Mammary epithelial cell (primary cell): ENCODE results near the gene FAAH2.

Experiments used
- EZH2 ChIP-seq: IDR thresholded peaks from 2 replicates; pipeline ENCODE4 v1.6.1; 2012; ENCODE audit warnings: low read length, inconsistent platforms, borderline replicate concordance
- TF ChIP-seq, protein P1 (sequence below), 2 donors: IDR thresholded peaks in 1 of 2; conservative IDR thresholded peaks in 1 of 2; 2 replicates each; pipeline ENCODE4 v1.5.1; 2011 to 2012; ENCODE audit warnings: inconsistent platforms in 2 of 2, low read length in 2 of 2, mild to moderate bottlenecking in 2 of 2, control low read depth in 1 of 2, low read depth in 1 of 2; ENCODE audit not compliant: insufficient read depth in 1 of 2; ENCODE audit errors: extremely low read depth in 1 of 2

DNA sequence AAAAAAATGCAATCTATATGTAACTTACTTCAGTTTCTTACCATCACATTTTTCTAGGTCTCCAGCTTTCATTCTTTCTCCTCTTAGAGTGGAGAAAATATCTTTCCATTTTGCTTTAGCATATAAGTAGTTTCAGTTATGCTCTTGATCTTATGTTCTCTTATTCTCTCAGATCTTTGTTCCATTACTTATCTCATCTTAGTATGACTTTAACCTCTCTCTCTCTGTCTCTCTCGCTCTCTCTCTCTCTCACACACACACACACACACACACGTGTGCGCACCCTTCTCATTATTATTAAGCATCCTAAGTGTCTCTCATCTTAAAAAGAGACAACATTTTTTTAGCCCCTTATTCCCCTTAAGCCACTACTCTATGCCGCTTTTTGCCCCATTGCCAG lies 92.8 kb downstream of the FAAH2 start:
- TF ChIP-seq, protein P1, sequence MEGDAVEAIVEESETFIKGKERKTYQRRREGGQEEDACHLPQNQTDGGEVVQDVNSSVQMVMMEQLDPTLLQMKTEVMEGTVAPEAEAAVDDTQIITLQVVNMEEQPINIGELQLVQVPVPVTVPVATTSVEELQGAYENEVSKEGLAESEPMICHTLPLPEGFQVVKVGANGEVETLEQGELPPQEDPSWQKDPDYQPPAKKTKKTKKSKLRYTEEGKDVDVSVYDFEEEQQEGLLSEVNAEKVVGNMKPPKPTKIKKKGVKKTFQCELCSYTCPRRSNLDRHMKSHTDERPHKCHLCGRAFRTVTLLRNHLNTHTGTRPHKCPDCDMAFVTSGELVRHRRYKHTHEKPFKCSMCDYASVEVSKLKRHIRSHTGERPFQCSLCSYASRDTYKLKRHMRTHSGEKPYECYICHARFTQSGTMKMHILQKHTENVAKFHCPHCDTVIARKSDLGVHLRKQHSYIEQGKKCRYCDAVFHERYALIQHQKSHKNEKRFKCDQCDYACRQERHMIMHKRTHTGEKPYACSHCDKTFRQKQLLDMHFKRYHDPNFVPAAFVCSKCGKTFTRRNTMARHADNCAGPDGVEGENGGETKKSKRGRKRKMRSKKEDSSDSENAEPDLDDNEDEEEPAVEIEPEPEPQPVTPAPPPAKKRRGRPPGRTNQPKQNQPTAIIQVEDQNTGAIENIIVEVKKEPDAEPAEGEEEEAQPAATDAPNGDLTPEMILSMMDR (conservative IDR thresholded peaks at IDR 0.05 in 1 of 2, IDR thresholded peaks at IDR 0.05 in 1 of 2; ENCODE audit: extremely low read depth in 1 of 2, insufficient read depth in 1 of 2, low read depth in 1 of 2, low read length in 2 of 2): no peak
- TF ChIP-seq EZH2: no peak
